Activated CD4-positive, alpha-beta T cell treated with anti-CD3 and anti-CD28 coated beads, Interleukin-2, amount 10 ng/mL, durations not matched to agents 24 days and 14 days (primary cell): ENCODE measurements around the gene BLOC1S2. TPM values are rescaled to one million over a fixed set of nuclear protein-coding genes. Genes with fewer than 3 reads are reported as not detected.

Experiments
- total RNA-seq: library from RNA; stranded (reverse); gene quantifications from 2 replicates; pipeline ENCODE4 v1.2.3, GENCODE V29; 2022

Gene BLOC1S2
- total RNA-seq, 1 donor from 2014 or later: 62.0 TPM

Other genes with a start within 250 kb of the BLOC1S2 start
- gene CPN1, start 204.8 kb downstream of the BLOC1S2 start, total RNA-seq: not detected in 2 replicates
- 20.2 TPM in 2 replicates for gene ERLIN1, start 100.7 kb downstream of the BLOC1S2 start, total RNA-seq
- 38.9 and 39.8 TPM in 2 replicates for gene CHUK, start 57.1 kb downstream of the BLOC1S2 start, total RNA-seq
- 45.2 and 47.2 TPM in 2 replicates for gene CWF19L1, start 19.0 kb downstream of the BLOC1S2 start, total RNA-seq
- 0.17 TPM in 1 of 2 replicates, not detected in the other for gene PKD2L1, start 43.5 kb upstream of the BLOC1S2 start, total RNA-seq
- 252 and 256 TPM in 2 replicates for gene SCD, start 60.6 kb upstream of the BLOC1S2 start, total RNA-seq
- 0.16 and 0.43 TPM in 2 replicates for gene WNT8B, start 176.3 kb upstream of the BLOC1S2 start, total RNA-seq
- gene SEC31B, start 233.2 kb upstream of the BLOC1S2 start, total RNA-seq: 54.2 and 57.0 TPM in 2 replicates
- 323 TPM in 2 replicates for gene NDUFB8, start 243.2 kb upstream of the BLOC1S2 start, total RNA-seq
- gene HIF1AN, start 249.3 kb upstream of the BLOC1S2 start, total RNA-seq: 47.4 and 51.3 TPM in 2 replicates